NCI-H345 (cell line): Measurements from ENCODE around the gene ZER1.
"Not testable (repeated sequence)": the region's sequence is repeated elsewhere in the genome, so short reads cannot be mapped to it uniquely, and the experiment has no call there.

Experiments used
- DNase-seq: peaks from one replicate; lab custom pipeline; 2025; lab: John Stamatoyannopoulos, UW

Gene ZER1

DNA sequence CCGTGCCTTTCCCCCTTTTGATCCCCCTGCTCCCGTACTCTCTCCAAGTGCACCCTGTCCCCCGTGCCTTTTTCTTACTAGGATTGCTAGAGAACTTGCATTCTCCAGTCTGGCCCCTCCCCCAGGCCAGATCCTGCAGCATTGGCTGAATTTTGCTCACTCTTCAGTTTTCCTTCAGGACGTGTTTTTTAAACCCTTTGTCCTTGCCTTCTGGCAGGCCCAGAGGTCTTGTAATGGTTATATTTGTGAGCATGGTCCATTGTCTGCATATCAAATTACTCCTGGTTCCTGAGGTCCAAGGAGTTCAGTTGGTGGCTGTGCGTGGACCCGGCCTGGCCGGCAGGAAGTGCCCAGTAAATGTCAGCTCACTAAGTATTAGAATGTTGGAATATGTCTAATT lies 15.9 kb upstream of the ZER1 start:
- no peak for DNase-seq

DNA sequence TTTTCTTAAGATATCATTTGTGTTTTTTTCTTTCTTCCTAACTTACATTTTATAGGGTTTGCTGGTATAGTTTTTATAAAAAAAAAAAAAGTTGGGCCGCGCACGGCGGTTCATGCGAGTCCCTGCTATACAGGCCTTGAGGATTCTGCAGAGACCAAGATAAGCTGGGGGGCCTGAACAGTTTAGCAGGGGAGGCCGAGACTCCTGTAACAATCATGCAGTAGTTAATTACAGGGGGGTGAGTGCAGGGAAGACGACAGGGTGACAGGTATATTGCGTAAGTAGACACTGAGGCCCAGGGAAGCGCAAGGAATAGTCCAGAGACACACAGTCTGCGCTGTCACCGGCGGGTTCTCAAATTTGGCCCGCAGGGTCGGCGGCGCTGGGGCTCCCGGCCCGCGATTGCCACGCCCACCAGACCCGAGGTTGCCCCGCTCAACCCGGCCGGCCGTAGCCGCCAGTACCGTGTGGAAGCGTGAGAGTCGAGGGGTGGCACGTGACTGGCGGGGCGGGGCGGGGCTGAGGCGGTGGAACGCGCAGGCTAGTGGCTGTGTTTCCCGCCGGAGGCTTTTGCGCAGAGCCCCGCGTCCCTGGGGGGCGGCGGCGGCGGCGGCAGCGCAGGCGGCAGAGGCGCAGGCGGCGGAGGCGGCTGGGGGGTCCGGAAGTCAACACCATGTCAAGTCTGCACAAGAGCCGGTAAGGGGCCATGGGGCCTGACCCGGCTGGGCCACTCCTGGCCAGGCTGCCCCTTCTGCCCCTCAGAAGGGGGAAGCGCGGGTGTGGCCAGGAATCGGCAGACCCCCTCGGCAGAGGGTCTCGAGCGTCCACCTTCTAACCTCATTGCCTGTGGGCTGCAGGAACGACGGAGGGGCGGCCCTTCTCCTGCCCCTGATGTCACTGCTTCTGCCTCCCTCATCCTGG lies 15.2 kb upstream of the ZER1 start, which contains the start of gene TBC1D13:
TBC1D13 (plus strand) TSS at position 573 of the 921 bp plus-strand sequence; CDS start at position 674, 101 bp downstream.
- peak; percentile 89 for DNase-seq

DNA sequence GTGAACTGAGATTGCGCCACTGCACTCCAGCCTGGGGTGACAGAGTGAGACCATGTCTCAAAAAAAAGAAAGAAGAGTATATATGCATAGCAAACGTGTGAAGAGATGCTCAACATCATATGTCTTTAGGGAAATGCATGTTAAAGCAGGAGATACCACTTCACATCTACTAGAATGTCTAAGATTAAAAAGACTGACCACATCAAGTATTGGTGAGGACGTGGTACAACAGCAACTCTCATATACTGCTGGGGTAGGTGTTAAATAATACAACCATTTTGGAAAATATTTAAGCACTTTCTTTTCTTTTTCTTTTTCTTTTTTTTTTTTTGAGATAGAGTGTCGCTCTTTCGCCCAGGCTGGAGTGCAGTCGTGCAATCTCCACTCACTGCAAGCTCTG lies 13.7 kb upstream of the ZER1 start:
- DNase-seq, result no peak

DNA sequence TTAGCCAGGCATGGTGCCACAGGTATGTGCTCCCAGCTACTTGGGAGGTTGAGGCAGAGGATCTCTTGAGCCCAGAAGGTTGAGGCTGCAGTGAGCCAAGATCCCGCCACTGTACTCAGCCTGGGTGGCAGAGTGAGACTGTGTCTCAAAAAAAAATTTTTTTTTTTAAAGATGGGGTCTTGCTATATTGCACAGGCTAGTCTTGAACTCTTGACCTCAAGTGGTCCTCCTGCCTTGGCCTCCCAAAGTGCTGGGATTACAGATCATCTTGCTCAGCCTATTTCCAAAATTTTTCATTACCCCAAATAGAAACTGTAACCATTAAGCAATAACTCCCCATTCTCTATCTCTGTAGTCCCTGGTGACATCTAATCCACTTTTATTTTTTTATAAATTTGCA lies 10.9 kb upstream of the ZER1 start:
- DNase-seq, result no peak

DNA sequence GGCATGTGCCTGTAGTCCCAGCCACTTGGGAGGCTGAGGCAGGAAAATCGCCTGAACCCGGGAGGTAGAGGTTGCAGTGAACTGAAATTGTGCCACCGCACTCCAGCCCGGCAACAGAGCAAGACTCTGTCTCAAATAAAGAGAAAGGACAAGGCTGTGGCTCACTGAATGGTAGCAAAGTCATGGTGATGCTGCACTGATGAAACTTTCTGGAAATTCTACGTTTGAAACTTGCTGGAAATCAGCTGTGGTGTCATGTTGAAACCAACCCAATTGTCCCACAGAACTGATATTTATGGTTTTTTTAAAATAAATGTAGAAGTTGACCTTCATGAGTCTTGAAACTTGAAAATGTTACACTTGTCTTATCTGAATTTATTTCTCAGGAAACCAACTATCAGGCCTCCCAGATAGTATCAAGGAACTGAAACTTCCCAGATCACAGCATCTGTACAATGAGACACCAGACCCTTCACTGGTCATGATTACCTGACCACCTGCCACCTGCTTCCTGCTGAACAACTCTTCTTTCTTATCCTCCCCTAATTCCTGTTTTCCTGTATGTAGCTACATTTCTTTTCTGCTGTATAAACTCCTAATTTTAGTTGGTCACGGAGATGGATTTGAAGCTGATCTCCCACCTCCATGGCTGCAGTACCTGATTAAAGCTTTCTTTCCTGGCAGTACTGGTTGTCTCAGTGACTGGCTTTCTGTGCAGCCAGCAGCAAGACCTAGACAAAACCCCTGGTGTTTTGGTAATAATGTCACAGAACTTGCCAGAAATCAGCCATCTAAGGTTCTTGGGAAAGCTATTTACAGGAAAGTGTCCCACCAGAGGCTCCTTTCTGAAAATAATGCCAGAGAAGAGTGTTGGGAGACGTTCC lies 9.7 kb upstream of the ZER1 start:
- no peak for DNase-seq

DNA sequence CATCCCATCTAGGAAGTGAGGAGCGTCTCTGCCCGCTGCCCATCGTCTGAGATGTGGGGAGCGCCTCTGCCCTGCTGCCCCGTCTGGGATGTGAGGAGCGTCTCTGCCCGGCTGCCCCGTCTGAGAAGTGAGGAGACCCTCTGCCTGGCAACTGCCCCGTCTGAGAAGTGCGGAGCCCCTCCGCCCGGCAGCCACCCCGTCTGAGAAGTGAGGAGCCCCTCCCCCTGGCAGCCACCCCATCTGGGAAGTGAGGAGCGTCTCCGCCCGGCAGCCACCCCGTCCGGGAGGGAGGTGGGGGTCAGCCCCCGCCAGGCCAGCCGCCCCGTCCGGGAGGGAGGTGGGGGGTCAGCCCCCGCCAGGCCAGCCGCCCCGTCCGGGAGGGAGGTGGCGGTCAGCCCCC lies 8.4 kb upstream of the ZER1 start:
- DNase-seq, result not testable (repeated sequence)

DNA sequence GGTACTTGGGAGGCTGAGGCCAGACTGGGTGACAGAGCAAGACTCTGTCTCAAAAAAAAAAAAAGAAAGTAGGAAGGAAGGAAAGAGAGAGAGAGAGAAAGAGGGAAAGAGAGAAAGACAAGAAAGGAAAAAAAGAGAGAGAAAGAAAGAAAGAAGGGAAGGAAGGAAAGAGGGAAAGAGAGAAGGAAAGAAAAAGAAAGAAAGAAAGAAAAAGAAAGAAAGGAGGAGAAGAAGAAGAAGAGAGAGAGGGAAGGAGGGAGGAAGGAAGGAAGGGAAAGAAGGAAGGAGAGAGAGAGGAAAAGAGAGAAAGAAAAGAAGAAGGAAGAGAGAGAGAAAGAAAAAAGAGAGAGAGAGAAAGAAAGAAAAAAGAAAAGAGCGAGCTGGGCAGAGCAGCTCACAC lies 3.1 kb upstream of the ZER1 start:
- no peak for DNase-seq

DNA sequence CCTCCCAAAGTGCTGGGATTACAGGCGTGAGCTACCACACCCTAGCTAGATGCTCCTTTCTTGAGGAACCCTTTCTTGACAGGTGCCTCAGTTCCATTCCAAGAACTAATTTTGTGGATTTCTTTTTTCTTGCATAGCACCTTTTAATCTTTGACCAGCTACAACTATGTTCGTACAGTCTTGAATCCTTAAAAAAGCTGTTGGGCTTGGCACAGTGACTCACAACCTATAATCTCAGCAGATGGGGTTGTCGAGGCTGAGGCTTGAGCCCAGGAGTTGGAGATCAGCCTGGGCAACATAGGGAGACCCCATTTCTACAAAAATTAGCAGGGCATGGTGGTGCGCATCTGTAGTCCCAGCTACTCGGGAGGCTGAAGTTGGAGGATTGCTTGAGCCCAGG lies 1.3 kb upstream of the ZER1 start:
- no peak for DNase-seq

DNA sequence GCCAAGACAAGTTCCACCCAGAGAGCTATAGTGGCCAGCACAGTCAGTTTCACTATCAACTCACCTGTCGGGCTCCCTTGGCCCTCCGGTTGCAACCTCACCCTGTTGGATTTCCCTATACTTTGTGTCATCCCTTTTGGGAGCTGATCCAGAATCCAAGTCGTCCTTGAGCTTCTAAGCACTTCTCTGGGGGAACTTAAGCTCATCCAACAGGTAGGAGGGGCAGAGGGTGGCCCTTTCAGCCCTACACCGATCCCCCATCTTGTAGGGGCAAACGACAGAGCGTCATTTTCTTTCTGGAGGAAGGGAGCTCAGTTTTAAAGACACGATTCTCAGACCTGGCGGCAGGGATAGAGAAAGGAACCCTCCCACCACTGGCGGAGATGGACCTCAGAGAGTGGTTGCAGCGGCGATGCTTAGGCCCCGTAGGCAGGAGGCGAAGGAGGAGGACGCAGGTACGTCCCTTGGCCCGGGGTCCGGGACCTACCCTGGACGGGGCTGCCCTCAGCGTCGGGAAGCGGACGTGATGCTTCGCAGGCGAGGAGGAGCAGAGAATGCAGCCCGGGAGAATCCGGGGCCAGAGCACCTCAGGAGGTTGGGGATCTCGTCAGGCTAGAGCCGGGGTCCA lies 519 bp downstream of the ZER1 start:
- DNase-seq, result peak; percentile 30

DNA sequence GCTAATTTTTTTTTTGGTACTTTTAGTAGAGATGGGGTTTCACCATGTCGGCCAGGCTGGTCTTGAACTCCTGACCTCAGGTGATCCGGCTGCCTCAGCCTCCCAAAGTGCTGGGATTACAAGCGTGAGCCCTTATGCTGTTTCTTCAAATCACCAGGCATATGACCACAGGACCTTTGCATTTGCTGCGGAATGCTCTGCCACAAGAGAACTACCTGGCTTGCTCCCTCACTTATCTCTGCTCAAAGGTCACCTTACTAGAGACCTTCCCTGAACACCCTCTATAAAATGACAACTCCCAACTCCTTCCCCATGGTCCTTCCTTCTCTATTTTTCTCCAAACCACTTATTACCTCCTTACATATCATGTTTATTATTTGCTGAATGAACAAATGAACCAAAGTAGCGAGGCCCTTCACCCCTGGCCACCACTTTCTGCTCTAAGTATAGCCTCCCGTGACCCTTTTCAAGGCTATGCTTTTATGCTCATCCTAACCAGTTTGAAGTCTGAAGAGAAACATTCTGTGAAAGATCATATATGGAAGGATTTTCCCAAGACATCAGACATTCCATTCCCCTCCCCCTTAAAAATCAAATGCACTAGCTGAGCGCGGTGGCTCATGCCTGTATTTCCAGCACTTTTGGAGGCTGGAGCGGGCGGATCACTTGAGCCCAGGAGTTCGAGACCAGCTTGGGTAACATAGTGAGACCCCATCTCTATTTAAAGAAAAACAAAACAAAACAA lies 1.3 kb downstream of the ZER1 start:
- no peak for DNase-seq

DNA sequence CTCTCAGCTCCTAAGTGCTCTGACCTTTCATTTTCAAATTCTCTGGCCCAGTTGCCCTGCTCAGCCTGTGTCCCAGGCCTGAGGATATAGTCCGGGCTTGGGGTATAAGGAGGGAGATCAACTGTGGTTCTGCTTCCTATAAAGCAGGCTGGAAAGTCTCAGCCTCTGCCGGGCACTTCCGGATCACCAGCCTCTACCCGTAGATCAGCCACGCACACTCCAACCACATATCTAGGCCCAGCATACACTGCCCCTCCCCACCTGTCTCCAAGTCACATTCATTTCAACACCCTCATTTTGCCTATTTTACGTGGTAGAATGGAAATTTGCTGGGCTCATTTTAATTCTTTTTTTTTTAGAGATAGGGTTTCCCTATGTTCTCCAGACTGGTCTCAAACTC lies 3.1 kb downstream of the ZER1 start:
- DNase-seq, result no peak

DNA sequence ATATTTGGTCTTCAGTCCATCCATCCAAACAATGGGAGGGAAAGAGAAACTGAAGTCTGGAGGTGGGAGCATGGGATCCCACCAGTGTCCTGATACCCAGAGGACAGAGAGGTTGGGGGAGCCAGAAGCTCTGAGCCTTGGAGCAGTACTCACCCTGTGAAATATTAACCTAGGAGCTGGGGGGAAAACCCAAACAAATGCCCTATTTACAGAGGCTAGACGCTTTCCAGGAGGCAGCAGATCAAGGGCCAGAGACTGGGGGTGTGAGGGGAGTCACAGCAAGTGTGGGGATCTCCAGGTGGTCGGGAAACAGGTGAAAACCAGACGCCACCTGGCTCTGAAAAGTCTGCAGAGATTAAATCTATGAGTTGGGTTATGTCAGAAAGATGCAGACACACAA lies 6.2 kb downstream of the ZER1 start:
- DNase-seq, result no peak

DNA sequence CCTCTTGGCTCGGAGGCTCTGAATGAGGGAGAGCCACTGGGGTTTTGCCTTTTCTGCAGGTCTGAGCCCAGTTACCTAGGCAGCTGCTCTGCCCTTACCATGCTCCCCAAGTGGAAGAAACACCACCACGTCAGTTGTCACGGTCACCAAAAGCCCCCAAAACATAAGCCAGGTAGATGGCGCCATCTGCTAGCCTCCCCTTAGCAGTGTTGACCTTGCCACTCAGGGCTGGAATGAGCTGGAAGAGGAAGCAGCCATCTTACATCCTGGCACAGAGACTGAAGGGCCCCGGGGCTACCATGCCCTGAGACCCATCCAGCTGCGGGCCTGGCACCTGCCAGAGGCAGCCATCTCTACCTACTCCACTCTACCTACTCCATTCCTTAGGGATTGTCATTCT lies 7.4 kb downstream of the ZER1 start:
- no peak for DNase-seq

DNA sequence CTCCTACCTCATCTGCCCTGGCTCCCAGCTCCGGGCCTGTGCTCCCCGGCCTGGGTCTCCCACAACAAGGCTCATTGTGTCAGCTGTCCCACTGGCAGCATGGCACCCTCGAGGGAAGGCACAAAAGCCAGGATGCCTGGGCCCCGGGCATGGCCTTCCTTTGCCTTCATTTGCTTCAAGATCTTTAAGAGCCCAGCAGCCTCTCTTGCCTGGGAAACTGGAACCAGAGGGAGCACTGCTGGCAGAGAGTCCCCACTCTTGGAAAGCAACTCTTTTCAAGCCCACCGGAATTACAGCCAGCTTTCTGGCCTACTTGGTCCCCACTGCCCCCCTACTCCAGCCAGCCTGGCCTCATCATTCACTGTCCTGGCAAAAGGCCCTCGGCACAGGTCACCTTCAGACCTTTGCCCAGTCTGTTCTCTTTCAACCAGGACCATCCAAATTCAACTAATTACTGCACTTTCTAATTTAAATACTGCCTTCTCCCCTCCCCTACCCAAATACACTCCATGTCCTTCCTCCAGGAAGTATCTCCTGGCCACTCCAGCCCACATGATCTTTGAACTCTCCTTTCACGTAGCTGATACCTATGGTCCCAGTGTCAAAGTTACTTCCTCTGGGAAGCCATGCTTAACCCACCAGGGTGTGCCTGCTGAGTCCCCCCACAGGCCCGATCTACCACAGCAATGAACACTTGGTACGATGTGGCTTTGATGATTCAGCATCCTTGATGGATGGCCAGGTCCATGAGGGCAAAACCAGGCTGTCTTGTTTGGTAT lies 8.9 kb downstream of the ZER1 start:
- no peak for DNase-seq

DNA sequence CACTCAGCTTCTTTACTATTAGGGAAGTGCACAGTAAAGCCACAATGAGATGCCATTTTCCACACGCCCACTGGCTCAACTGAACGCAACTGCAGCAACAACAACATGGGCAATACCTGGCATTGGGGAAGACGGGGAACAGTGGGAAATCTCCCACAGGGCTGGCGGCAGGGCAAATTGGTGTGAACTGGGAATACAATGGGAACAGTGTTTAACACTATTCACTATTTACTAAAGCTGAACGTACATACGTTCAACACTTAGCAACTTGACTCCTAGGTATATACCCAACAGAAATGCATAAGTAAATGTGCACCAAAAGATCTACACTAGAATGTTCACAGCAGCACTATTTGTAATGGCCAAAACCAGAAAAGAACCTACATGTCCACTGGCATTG lies 14.1 kb downstream of the ZER1 start:
- no peak for DNase-seq

DNA sequence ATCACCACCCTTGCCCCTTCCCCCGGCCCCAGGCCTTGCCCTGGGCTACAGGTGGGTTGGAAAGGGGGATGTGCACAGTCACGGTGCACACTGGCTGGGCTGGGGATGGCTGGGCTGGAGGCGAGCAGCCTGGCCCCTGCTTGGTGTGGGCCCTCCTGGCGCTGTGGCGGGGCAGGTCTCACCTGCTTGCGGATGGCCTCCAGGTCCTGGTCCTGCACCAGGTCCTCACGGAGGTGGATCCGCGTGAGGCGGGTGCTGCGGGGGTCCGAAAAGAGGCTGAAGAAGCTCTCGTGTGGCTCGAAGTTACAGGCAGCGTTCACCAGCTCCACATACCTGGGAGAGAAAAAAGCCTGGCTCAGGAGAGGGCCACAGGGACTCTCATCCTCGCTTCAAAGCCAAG lies 18.1 kb downstream of the ZER1 start:
- DNase-seq, result no peak

DNA sequence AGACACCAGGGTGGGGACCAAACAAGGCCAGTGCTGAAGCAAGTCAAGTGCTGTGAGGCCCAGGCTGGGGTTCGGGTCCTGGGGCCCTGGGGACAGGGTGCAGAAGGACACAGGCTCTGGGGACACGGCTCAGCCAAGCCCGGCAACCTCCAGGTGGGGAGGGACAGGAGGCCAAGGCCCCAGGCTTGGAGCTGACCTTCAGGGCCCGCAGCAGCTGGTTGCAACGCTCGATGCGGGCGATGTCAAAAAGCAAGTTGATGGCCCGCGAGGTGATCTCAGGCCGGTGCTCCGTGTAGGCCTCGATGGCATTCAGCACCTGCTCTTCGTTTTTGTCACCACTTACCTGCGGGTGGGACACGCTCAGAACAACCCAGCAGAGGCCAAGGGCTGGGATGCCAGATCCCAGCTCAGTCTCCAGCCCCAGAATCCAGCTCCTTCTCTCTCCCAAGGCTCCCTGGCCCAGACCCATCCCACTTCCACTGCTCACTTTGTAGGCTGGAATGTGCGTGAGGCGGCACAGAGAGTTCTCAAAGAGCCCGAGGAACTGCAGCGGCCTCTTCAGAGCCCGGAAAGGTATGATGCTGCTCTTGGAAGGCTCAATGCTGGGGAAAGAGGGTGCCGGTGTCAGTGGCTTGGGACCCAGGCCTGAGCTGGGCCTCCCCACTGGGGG lies 20.7 kb downstream of the ZER1 start:
- DNase-seq, result no peak

DNA sequence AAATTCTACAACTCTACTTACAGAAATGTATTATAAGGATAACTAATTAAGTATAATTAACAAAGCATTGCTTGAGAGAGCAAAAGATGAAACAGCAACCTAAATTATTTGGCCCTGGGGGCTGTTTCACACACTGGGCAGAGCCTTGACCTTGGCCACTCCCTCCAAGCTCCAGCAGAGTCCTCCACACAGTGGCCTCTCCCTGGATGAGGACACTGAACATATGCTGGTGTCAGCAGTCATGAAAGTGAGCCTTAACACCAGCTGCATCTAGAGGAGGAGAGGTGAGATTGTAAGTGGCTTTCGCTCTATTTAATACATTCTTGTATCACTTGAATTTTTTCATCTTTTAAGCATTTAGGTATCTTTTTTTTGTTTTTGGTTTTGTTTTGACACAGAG lies 24.5 kb downstream of the ZER1 start:
- no peak for DNase-seq

DNA sequence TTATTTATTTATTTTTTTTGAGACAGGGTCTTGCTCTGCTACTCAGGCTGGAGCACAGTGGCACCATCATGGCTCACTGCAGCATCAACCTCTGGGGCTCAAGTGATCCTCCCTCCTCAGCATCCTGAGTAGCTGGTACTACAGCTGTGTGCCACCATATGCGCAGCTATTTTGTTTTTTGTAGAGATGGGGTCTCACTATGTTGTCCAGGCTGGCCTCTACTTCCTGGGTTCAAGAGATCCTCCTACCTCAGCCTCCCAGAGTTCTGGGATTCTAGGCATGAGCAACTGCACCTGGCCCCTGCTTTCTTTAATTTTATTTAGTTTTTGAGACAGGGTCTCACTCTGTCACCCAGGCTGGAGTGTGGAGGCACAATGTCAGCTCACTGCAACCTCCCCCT lies 28.3 kb downstream of the ZER1 start:
- DNase-seq, result no peak

DNA sequence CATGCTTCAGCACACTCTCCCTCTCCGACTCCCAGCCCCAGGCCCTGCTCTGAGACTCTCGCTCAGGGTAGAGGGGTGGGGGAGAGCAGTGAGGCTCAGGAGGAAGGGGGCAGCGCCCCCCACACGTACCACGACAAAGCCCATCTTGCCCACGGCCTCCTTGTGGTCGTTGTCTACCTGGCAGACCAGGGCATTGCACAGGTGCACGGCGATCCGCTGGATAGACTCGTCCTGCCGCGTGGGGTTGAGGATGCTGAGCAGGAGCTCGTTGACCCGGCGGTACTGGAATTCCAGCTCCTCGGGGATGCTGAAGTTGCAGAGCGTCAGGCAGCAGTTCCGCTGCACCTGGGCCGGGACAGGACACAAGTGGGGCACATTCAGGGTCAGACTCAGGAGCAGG lies 29.3 kb downstream of the ZER1 start:
- DNase-seq, result no peak
